NCI-H526 (cell line): ENCODE data around the gene C9orf57.
"Not testable (repeated sequence)": the region's sequence is repeated elsewhere in the genome, so short reads cannot be mapped to it uniquely, and the experiment has no call there.

Experiments
- DNase-seq, 2 experiments: peaks; one replicate each; lab custom pipeline; 2025; lab: John Stamatoyannopoulos, UW

Gene C9orf57, protein sequence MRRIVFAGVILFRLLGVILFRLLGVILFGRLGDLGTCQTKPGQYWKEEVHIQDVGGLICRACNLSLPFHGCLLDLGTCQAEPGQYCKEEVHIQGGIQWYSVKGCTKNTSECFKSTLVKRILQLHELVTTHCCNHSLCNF

DNA sequence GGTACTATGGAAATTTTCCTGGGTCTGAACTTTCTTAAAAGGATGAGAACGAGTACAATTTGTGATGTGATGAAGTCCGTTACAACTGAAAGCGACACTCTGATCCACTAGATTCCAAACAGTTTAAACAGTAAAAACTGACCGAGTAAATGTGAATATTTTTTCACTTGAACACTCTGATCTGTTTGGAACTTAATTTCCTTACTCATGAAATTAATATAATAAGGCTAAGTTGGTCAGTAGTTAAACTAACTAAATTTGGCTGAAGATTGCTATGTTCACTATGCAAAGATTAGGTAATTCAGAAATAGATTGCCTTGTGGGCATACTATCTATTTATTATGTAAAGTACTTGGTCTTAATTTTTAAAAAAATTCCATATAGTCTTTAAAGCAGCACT lies at the start of gene C9orf57:
C9orf57 (minus strand) TSS at position 101 of the 400 bp plus-strand sequence. CDS start 1,282 bp downstream, outside the sequence.
- DNase-seq: no peak

DNA sequence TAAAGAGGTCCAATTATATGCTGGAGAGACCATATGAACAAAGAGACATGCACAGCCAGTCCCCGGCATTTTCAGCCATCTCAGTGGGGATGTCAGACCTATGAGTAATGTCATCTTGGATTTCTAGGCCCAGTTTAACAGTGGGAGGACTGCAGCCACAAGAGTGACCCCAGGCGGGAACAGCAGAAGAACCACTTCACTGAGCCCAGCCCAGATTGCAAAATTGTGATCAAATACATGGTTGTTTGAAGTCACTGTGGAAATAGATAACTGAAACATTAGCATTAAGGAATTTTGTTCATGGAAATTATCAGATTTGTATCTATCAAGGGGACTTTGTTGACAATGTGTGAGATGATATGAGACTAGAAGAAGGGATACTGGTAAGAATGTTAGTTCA lies 42.1 kb upstream of the C9orf57 start:
- DNase-seq: no peak

DNA sequence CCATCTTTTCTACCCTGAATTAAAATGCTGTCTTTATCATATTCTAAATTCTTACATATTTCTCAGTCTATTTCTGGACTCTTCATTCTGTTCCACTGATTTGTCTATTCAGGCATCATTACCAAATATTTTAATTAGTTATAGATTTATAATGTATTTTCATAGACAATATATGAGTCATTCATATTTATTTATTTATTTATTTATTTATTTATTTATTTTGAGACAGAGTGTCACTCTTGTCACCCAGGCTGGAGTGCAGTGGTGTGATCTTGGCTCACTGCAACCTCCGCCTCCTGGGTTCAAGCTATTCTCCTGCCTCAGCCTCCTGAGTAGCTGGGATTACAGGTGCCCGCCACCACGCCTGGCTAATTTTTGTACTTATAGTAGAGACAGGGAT lies 35.1 kb upstream of the C9orf57 start:
- DNase-seq: not testable (repeated sequence)

DNA sequence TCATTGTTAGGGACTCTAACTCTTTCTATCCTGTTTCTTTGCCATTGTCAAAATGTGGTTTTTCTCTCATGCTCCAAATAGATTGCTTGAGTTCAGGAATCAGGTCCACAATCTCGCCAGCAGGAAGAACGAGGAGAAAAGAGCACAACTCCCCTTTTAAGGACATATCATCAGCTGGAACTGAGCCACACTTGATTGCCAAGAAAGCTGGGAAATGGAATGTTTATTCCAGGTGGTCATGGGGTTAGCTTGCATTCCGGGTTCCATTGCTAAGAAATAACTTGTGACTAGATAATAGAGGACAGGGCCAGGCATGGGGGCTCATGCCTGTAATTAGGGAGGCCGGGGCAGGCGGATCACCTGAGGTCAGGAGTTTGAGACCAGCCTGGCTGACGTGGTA lies 32.4 kb upstream of the C9orf57 start:
- DNase-seq: no peak

DNA sequence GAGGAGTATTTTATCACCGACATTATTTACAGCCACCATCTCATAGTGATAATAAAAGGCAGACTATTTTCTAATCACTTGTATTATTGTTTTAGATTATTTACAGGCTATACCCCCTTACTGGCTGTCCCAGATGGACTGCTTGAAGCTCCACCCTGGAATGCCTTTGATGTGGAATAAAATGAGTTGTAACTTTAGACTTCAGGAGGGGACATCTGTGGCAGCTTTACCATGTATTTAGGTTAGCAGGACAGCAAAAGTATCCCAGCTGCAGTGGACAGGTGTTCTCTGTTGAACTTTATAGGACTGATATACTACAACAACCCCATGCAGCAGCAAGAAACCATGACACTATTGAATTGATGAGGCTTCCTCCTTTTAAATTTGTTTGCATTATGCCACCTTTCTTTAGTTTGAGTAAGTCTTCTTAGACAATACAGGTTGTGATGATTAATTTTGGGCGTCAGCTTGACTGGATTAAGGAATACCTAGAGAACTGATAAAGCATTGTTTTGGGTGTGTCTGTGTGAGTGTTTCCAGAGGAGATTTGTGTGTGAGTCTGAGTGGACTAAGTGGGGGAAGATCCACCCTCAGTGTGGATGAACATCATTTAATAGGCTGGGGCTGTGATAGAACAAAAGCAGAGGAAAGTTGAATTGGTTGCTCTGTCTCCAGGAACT lies 29.2 kb upstream of the C9orf57 start:
- no peak for DNase-seq

DNA sequence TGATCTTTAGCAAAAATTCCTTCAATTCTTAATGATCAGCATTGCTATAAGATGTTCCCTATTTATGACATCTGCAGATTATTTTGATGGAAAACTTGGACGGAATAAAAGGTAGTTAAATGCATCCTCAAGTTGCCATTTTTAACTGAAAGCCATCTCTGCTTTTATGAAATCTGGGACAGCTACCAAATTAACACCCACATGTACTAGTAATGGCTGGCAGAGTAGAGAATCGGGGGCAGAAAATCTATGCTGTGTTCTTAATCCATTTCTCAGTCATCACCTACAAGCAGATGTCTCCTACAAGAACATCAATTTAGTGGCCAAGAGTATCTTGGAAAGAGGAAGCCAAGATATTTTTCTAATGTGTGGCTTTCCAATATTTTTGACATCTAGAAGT lies 22.1 kb upstream of the C9orf57 start:
- no peak for DNase-seq

DNA sequence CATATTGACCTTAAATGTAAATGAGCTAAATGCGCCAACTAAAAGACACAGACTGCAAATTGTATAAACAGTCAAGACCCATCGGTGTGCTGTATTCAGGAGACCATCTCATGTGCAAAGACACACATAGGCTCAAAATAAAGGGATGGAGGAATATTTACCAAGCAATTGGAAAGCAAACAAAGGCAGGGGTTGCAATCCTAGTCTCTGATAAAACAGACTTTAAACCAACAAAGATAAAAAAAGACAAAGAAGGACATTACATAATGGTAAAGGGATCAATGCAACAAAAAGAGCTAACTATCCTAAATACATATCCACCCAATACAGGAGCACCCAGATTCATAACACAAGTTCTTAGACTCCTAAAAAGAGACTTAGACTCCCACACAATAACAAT lies 14.3 kb upstream of the C9orf57 start:
- DNase-seq: not testable (repeated sequence)

DNA sequence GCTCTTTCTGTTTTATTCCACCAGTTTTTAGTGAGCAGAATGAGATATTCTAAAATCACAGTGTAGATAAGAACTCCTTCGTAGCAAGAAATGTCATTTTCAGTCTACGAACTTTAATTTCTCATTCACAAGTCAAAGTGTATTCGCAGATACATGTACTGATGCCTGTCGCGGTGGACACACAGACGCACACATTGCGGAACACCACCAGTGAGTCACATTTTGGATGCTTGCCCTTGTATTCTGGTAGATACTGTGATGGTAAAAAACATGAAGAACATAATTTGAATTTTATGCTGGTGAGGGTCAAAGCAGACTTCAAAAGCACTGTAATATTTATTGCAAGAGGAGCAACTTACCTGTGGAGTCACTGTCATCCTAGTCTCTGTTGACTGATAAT lies 4.7 kb upstream of the C9orf57 start:
- no peak for DNase-seq

DNA sequence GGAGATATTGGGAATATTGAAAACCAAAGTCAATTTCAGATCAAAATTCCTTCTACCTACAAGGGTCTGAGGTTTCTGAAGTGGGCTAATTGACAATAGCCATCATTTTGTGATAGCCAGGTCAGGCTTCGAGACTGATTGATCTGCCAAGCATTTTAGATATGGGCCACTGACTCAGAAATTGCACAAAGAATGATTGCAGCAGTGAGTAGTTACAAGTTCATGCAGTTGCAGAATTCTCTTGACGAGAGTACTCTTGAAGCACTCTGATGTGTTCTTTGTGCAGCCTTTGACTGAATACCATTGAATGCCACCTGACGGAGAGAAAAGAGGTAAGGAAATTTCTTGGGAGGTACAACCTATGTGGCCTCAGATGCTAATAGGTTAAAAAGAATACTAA lies 8.3 kb downstream of the C9orf57 start:
- no peak for DNase-seq

DNA sequence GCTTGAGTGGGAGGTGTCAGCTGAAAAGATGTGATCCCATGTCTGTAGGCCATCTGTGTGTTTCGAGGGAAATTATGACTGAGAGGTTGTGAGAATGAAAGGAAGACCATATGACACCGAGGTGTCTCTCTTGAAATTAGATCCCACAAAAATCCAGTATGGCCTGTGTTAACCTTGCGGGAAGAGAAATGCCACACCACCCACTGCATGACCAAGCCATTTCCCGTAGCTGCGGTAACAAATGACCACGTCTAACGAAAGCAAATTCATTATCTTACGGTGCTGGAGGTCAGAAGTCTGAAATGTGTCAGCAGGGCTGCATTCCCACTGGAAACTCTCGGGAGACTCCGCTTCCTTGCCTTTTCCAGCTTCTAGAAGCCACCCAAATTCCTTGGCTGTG lies 11.6 kb downstream of the C9orf57 start:
- DNase-seq: no peak

DNA sequence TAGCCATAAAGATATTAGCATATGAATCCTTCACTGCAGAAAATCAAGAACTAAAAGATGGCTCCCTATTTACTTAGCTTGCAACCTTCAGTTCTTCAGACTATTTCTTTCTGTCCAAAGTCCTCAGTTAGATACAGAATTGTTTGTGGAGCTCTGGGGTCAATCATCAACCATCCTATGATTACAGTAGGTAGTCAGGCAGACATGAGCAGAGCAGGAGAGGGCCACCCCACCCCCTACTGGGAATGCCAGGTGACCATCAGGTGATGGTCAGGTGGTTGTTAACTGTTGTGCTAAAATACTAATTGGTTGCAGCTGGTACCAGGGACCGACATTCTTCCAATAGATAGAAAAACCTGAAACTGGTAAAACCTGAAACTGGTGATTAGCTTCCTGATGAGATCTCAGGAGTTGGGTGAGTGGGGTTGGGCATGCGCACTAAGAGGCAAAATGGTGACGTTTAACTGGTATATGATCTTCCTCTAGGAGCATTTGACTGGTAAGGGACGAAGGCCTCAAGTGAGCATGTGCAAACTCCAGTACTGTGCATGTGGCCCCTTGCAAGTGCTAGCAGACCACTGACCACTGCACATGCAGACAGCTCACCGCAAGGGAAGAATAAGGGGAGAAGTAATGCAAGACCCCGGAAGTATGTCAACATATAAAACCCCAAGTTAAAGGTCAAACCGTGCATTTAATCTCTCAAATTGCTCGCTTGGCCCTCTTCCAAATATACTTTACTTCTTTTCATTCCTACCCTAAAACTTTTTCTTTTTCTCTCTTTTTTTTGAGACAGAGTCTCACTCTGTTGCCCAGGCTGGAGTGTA lies 13.6 kb downstream of the C9orf57 start:
- DNase-seq: no peak

DNA sequence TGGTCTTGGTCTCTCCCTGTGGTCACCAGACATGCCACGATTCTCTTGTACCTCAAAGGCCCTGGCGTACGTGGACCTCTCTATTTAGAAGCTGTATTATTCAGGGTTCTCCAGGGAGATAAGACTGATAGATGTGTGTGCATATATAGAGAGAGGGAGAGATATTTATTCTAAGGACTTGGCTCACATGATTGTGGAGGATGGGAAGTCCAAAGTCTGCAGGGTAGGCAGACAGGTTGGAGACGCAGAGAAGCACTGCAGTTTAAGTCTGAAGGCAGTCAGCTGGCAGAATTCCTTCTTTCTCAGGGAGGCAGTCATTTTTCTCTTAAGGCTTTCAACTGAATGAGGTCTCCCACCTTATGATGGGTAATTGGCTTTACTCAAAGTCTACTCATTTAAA lies 16.3 kb downstream of the C9orf57 start:
- no peak for DNase-seq

DNA sequence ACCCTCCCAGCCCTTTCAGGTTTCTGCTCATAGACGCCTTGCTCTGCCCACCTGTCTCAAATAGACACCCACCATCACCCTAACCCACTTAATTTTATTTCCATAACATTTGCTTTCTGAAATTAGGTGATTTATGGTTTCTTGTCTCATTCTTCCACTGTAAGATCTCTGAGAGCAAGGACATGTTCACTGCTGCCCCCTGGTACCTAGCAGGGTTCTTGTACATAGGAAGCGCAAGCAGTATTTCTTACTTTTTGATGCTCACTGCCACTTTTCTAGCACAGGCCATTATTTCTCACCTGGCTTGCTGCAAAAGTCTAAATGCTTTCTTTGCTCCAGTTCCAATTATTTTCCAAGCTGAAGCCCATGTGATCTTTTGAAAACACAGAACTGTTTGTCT lies 16.8 kb downstream of the C9orf57 start:
- no peak for DNase-seq

DNA sequence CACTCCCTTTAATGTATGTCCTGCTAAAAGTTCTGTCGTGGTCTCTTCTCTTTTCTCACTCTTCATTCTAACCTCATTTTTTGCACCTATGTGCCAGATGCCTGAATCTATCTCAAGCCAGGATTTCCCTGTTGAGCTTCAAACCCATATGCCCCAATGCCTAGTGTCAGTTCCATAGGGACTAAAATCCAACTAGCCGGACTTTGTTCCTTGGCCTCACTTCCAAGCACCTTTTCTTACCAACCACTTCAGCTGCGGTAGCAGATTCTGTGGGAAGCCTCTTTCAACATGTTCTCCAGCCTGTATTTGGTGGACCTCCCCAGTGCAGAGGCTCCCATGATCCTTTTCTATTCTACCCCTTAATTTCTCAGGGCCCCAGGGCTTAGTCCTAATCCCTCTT lies 17.5 kb downstream of the C9orf57 start:
- DNase-seq: no peak

DNA sequence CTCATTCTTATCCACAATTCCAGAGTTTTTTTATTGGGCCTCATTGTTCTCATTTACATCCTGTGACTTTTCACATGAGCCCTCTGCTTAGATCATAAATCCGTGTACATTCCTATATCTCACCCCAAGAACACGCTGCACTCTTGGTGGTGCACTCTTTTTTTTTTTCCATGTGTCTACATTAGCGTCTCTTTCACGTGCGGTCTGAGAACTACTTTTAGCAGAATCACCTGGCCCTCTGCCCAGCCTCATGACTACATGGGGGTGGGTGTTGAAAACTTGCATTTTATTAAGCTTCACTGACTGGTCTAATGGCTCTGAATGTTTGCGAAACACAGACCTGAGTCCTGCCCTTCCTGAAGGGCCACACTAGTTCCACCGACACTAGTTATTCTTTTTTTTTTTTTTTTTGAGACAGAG lies 18.6 kb downstream of the C9orf57 start:
- no peak for DNase-seq

DNA sequence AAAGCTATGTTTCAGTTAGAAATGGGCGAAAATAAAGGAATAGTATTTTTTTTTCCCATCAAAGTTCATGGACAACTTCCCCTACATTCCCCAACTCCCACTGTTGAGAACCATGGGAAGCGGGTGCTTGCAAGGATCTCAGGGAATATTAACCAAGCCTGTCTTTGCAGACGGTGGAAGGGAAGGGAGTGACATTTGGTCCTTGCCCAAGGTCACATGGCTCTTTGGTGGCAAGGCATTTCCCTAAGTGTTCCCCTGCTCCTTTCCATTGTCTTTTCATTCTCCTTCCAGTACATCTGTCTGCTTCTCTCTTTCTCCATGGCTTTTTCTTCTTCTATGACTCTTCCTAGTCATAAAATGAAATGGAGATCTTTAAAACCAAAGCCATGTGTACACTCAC lies 19.0 kb downstream of the C9orf57 start:
- no peak for DNase-seq

DNA sequence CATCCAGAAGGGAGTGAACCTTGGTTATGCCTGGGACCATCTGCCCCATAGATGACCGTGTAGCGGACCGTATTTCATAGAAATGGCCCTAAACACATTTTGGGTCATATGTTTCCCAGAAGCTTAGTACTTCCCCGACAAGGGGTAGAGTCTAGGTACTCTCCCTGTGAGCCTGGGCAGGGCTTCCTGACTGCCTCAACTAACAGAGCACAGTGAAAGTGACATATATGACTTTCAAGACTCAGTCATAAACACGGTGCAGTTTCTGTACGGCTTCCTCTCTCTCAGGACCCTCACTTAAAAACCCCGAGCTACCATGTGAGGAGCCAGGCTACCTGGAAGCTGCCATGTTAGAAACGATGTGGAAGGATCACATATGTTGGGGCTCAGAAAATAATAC lies 20.9 kb downstream of the C9orf57 start:
- DNase-seq: no peak

DNA sequence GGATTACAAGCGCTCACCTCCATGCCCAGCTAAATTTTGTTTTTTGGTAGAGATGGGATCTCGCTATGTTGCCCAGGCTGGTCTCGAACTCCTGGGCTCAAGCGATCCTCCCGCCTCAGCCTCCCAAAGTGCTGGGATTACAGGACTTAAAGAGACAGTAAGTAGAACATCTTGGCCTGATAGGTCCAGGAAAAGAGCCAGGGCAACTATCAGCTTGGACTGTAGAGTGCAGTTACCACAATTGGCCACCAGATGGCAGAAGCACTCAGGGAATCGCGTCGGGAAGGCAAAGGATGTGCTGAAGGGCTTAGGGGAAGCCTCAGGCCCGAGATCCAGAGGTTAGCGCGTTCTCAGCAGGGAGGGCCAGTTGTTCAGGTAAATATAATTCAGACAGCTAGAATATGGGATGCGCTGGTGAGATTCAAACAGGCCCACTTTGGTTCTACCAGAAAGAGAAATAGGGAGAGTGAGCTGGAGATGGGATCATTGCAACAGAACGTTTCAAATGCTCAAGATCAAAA lies 21.5 kb downstream of the C9orf57 start:
- DNase-seq: peak; percentile 41 to 66

DNA sequence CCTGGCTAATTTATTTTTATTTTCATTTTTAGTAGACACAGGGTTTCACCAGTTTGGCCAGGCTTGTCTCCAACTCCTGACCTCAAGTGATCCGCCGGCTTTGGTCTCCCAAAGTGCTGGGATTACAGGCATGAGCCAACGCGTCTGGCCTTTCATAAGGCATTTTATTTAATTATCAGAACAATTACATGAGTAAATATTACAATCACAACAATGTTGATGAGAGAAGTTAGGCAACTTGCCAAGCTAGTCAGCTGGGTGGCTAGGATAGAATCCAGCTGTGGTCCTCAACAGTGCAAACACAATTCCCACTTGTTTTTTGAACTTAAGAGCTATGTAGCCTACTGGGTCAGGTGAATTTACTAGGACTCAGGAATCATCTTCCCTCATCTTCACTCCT lies 22.0 kb downstream of the C9orf57 start:
- DNase-seq: no peak

DNA sequence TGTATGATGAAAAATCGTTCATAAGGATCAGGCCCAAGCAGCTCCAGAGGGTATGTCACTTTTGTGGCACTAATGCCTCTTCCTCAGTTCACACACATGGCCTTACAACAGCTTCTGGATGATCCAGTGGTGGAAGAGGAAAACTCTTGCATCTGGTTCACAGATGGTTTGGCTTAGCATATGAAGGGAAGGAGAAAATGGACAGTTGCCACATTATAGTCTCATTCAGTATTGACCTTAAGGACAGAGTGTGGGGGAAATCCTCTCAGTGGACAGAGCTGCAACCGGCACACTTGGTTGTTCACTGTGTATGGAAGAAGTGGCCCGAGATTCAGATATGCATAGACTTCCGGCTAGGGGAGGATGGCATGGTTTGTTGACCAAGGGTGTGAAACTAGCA lies 22.8 kb downstream of the C9orf57 start:
- no peak for DNase-seq

DNA sequence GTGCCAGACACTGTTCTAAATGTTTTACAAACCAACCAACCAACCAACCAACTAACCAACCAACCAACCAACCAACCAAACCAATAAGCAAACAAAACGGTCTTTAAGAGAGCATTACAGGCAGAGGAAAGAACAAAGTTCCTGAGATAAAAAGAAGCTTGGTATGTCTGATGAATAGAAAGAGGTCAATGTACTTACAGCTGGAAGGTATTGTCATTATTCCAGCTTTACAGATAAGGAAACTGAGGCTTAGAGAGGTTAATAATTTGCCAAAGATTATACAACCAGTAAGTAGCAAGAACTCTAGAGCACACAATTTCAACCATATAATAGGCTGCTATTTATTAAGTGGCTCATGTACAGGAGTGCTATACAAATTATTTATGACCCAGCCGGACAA lies 29.6 kb downstream of the C9orf57 start:
- DNase-seq: no peak

DNA sequence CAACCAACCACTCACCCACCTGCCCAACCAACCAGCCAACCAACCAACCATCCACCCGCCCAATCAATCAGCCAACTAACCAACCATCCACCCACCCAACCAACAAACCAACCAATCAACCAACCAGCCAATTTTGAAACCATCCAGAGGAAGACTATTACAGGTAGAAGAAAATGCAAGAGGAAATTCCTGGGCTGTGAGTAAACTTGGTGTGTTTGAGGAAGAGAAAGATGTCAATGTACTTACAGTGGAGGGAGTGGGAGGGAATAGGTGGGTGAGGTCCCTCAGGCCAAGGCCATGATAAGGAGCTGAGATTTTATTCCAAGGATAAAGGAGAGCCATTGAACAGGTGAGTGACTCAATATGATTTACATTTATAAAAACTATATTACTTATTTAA lies 30.4 kb downstream of the C9orf57 start:
- no peak for DNase-seq

DNA sequence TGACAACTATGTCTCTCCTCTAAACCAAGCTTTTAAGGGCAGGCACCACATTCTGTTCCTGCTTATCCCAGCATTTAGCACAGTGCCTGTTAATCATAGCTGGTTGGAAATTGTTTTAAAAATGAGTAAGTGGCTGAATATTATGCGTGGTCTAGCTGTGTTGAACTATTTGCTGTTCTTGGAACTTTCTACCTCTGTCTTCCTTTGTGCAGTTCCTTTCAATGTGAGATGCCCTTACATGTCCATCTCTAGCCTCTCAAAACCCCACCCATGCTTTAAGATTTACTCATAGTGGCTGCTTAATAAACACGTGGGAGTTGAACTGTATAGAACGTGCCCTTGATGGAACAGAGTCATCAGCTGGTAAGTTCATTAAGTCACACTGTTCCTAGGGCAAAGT lies 34.5 kb downstream of the C9orf57 start:
- no peak for DNase-seq
